Naive thymus-derived CD4-positive, alpha-beta T cell (primary cell): ENCODE data around the gene SHOC1. TPM values are rescaled to one million over a fixed set of nuclear protein-coding genes. Genes with fewer than 3 reads are reported as not detected.

Experiments
- ATAC-seq: fragments of 150-1000 bp; cut with Tn5 transposase; 2 replicates; pipeline ENCODE4 v1.10.0; 2021; ENCODE audit warnings: mild to moderate bottlenecking, moderate library complexity
- CTCF ChIA-PET: fragments of 350-600 bp; sonication (Branson Sonifier 250); formaldehyde crosslinking; loops from one replicate; lab custom pipeline; 2021; ENCODE audit warnings: antibody characterized with exemption; lab: Charles Lee
- POLR2A ChIA-PET: fragments of 350-600 bp; sonication (Branson Sonifier 250); formaldehyde crosslinking; loops from one replicate; lab custom pipeline; 2021; ENCODE audit warnings: antibody characterized with exemption, inconsistent platforms; lab: Charles Lee
- DNase-seq, 9 donors: peaks; one replicate each; pipeline versions ENCODE4 v3.0.0 to v3.0.0-alpha.2; 2020 to 2022; ENCODE audit warnings: mixed read lengths in 1 of 9
- H3K27ac ChIP-seq: one replicate; pipeline ENCODE4 v1.7.0; 2013; ENCODE audit warnings: mild to moderate bottlenecking, low read depth, low read length, moderate library complexity
- H3K27me3 ChIP-seq, 2 donors: one replicate each; pipeline ENCODE4 v1.7.0; 2013; ENCODE audit warnings: low read length in 2 of 2, mild to moderate bottlenecking in 2 of 2, moderate library complexity in 2 of 2; ENCODE audit not compliant: control insufficient read depth in 2 of 2, insufficient read depth in 2 of 2
- H3K36me3 ChIP-seq, 3 experiments: 1 replicate in 2 of 3; 2 replicates in 1 of 3; pipeline ENCODE4 v1.7.0; 2013; ENCODE audit warnings: low read length in 3 of 3, mild to moderate bottlenecking in 3 of 3, moderate library complexity in 1 of 3; ENCODE audit not compliant: insufficient read depth in 3 of 3, control insufficient read depth in 2 of 3
- H3K4me1 ChIP-seq, 2 donors: one replicate each; pipeline ENCODE4 v1.7.0; 2013; ENCODE audit warnings: low read length in 2 of 2, mild to moderate bottlenecking in 2 of 2, moderate library complexity in 1 of 2; ENCODE audit not compliant: control insufficient read depth in 2 of 2, insufficient read depth in 2 of 2
- H3K4me3 ChIP-seq: 2 replicates; pipeline ENCODE4 v1.7.0; 2013; ENCODE audit warnings: mild to moderate bottlenecking, low read length
- H3K9me3 ChIP-seq, 3 experiments: 1 replicate in 2 of 3; 2 replicates in 1 of 3; pipeline ENCODE4 v1.7.0; 2013; ENCODE audit warnings: low read length in 3 of 3; ENCODE audit not compliant: control insufficient read depth in 2 of 3
- H3K27ac Mint-ChIP-seq, 9 donors: one replicate each; pipeline ENCODE4 v1.8.0; 2020 to 2022; ENCODE audit warnings: mixed read lengths in 9 of 9, mild to moderate bottlenecking in 8 of 9, moderate library complexity in 5 of 9, inconsistent platforms in 2 of 9
- H3K27me3 Mint-ChIP-seq, 5 donors: one replicate each; pipeline ENCODE4 v1.8.0; 2021 to 2022; ENCODE audit warnings: mixed read lengths in 5 of 5, mild to moderate bottlenecking in 1 of 5
- H3K36me3 Mint-ChIP-seq, 5 donors: one replicate each; pipeline ENCODE4 v1.8.0; 2020 to 2022; ENCODE audit warnings: mixed read lengths in 5 of 5, mild to moderate bottlenecking in 3 of 5, inconsistent platforms in 1 of 5
- H3K4me1 Mint-ChIP-seq, 7 donors: one replicate each; pipeline ENCODE4 v1.8.0; 2020 to 2022; ENCODE audit warnings: mixed read lengths in 7 of 7, mild to moderate bottlenecking in 3 of 7, inconsistent platforms in 1 of 7
- H3K4me3 Mint-ChIP-seq, 10 donors: one replicate each; pipeline ENCODE4 v1.8.0; 2020 to 2022; ENCODE audit warnings: mild to moderate bottlenecking in 10 of 10, mixed read lengths in 10 of 10, moderate library complexity in 6 of 10, inconsistent platforms in 2 of 10
- H3K9me3 Mint-ChIP-seq, 11 donors: one replicate each; pipeline ENCODE4 v1.8.0; 2020 to 2022; ENCODE audit warnings: mixed read lengths in 11 of 11, mild to moderate bottlenecking in 4 of 11, inconsistent platforms in 1 of 11, moderate library complexity in 1 of 11
- intact Hi-C, 2 donors: fragments of 100-400 bp; cut with micrococcal nuclease; formaldehyde crosslinking; loops; one replicate each; pipeline ENCODE4 v1.15.1; 2023
- polyA plus RNA-seq, 2 donors: library from polyadenylated mRNA; unstranded; fragments of 300-500 nt; fragmentation: Illumina TruSeq; gene quantifications; one replicate each; pipeline ENCODE4 v1.2.3, GENCODE V29; 2021
- total RNA-seq, 6 experiments: library from RNA in 5 of 6; stranded (reverse) in 5 of 6; gene quantifications; 1 replicate in 5 of 6; 2 replicates in 1 of 6; pipeline ENCODE4 v1.2.3 and lab custom pipeline; 2021 to 2026

The SHOC1 gene
- total and polyA plus RNA-seq, 7 experiments from 2014 or later, result not detected

GRCh38 chr9:111783424-111783823 is 11.3 kb downstream of the SHOC1 start:
- H3K4me3 Mint-ChIP-seq, result no peak overlapping the region
- no peak overlapping the region for H3K27ac Mint-ChIP-seq
- Histone ChIP-seq H3K9me3 (no peaks in the 10 kb centered on the region), H3K4me1 (no peaks in the 10 kb centered on the region), H3K27me3 (no peaks in the 10 kb centered on the region), H3K27ac (no peak overlapping the region), H3K4me3 (no peak overlapping the region), H3K36me3 (no peaks in the 10 kb centered on the region)
- DNase-seq, result no peak
- CTCF ChIA-PET, result no interaction called here
- POLR2A ChIA-PET, result no interaction called here
- H3K27me3 Mint-ChIP-seq, result no peaks in the 10 kb centered on the region
- ATAC-seq, result no peak
- H3K9me3 Mint-ChIP-seq, result peaks cover 0 to 11% (median 3%) of the 10 kb centered on the region in 11 donors
- H3K4me1 Mint-ChIP-seq, result peaks cover 0 to 7% (median 0%) of the 10 kb centered on the region in 7 donors
- H3K36me3 Mint-ChIP-seq, result peaks cover 5 to 26% (median 14%) of the 10 kb centered on the region in 5 donors
- intact Hi-C loops, result no loop called here

- H3K4me1 Mint-ChIP-seq, result no peaks in the 10 kb centered on the region
- no peaks in the 10 kb centered on the region for H3K27me3 Mint-ChIP-seq
- Histone ChIP-seq H3K4me3 (no peak overlapping the region), H3K27ac (no peak overlapping the region), H3K36me3 (no peaks in the 10 kb centered on the region), H3K27me3 (no peaks in the 10 kb centered on the region), H3K4me1 (no peaks in the 10 kb centered on the region), H3K9me3 (no peaks in the 10 kb centered on the region)
- no peak overlapping the region for H3K4me3 Mint-ChIP-seq
- POLR2A ChIA-PET, result no interaction called here
- DNase-seq, result no peak
- CTCF ChIA-PET, result interaction anchor here (3.4 kb wide), 1 partner anchor 309 kb away, joined by 9 read pairs; no protein-coding TSS in a partner anchor
- peaks cover 5 to 30% (median 17%) of the 10 kb centered on the region in 5 donors for H3K36me3 Mint-ChIP-seq
- peaks cover 2 to 20% (median 14%) of the 10 kb centered on the region in 11 donors for H3K9me3 Mint-ChIP-seq
- intact Hi-C loops, result loop anchor here (10.0 kb wide), 2 partner anchors 129 to 169 kb away; partner anchors contain the start of gene UGCG (in 2 of the 2)
- H3K27ac Mint-ChIP-seq, result no peak overlapping the region
- no peak for ATAC-seq
Observed at GRCh38 chr9:111766066-111766465, 28.7 kb downstream of the SHOC1 start.

GRCh38 chr9:111762556-111762955 is 32.2 kb downstream of the SHOC1 start:
- Histone ChIP-seq H3K4me3 (no peak overlapping the region), H3K36me3 (no peaks in the 10 kb centered on the region), H3K9me3 (no peaks in the 10 kb centered on the region), H3K27ac (no peak overlapping the region), H3K4me1 (no peaks in the 10 kb centered on the region), H3K27me3 (no peaks in the 10 kb centered on the region)
- Mint-ChIP-seq H3K27ac (no peak overlapping the region), H3K27me3 (no peaks in the 10 kb centered on the region), H3K4me3 (no peak overlapping the region), H3K36me3 (peaks cover 5 to 16% (median 13%) of the 10 kb centered on the region in 5 donors), H3K9me3 (peaks cover 0 to 19% (median 8%) of the 10 kb centered on the region in 11 donors), H3K4me1 (peaks cover 3 to 8% (median 5%) of the 10 kb centered on the region in 7 donors)
- ATAC-seq, result no peak
- intact Hi-C loops, result loop anchor here (5.0 to 10.0 kb wide), 3 partner anchors 132 to 615 kb away; partner anchors contain the start of gene UGCG (in 2 of the 2)
- ChIA-PET CTCF (interaction anchor here (7.4 kb wide), 1 partner anchor 311 kb away, joined by 96 read pairs; no protein-coding TSS in a partner anchor), POLR2A (no interaction called here)
- DNase-seq, result no peak

- intact Hi-C loops, result loop anchor here (1.0 to 10.0 kb wide), 13 partner anchors 68 to 1033 kb away; partner anchors contain the start of gene UGCG (in 2 of the 2)
- H3K27me3 ChIP-seq, result no peaks in the 10 kb centered on the region
- peak; percentile 82 for ATAC-seq
- no peaks in the 10 kb centered on the region for H3K9me3 ChIP-seq
- peak in 8 of 9 donors; percentile 25 to 77 (median 68) for DNase-seq
- ChIA-PET CTCF (interaction anchor here (0.5 to 7.4 kb wide), 16 partner anchors 11 to 603 kb away, joined by 3 to 96 read pairs (median 5); partner anchors contain the start of gene UGCG), POLR2A (interaction anchor here (1.1 kb wide), 1 partner anchor 315 kb away, joined by 3 read pairs; no protein-coding TSS in a partner anchor)
- no peaks in the 10 kb centered on the region for H3K36me3 ChIP-seq
- Mint-ChIP-seq H3K36me3 (peaks cover 0 to 5% (median 0%) of the 10 kb centered on the region in 5 donors), H3K4me1 (peaks cover 3 to 8% (median 5%) of the 10 kb centered on the region in 7 donors), H3K4me3 (no peak overlapping the region), H3K27ac (no peak overlapping the region), H3K9me3 (no peaks in the 10 kb centered on the region), H3K27me3 (no peaks in the 10 kb centered on the region)
- no peak overlapping the region for H3K27ac ChIP-seq
- no peaks in the 10 kb centered on the region for H3K4me1 ChIP-seq
- H3K4me3 ChIP-seq, result no peak overlapping the region
Observed at GRCh38 chr9:111759762-111760639, 34.7 kb downstream of the SHOC1 start.

- Mint-ChIP-seq H3K36me3 (peaks cover 9 to 25% (median 23%) of the 10 kb centered on the region in 5 donors), H3K27me3 (no peaks in the 10 kb centered on the region), H3K4me1 (peaks cover 0 to 3% (median 0%) of the 10 kb centered on the region in 7 donors), H3K27ac (no peak overlapping the region), H3K4me3 (no peak overlapping the region), H3K9me3 (peaks cover 4 to 34% (median 12%) of the 10 kb centered on the region in 11 donors)
- DNase-seq, result no peak
- Histone ChIP-seq H3K36me3 (no peaks in the 10 kb centered on the region), H3K4me3 (no peak overlapping the region), H3K4me1 (no peaks in the 10 kb centered on the region), H3K9me3 (peaks cover 0 to 7% (median 0%) of the 10 kb centered on the region in 3 experiments), H3K27me3 (no peaks in the 10 kb centered on the region), H3K27ac (no peak overlapping the region)
- intact Hi-C loops, result no loop called here
- ChIA-PET CTCF (interaction anchor here (0.6 kb wide), 1 partner anchor 16 kb away, joined by 3 read pairs; no protein-coding TSS in a partner anchor), POLR2A (no interaction called here)
- ATAC-seq, result no peak
Observed at GRCh38 chr9:111754800-111755199, 39.9 kb downstream of the SHOC1 start.

- POLR2A ChIA-PET, result interaction anchor here (0.6 kb wide), 1 partner anchor 129 kb away, joined by 3 read pairs; no protein-coding TSS in a partner anchor
- no peak for DNase-seq
- Histone ChIP-seq H3K36me3 (no peaks in the 10 kb centered on the region), H3K9me3 (peaks cover 0 to 7% (median 0%) of the 10 kb centered on the region in 3 experiments), H3K4me1 (no peaks in the 10 kb centered on the region), H3K27ac (no peak overlapping the region), H3K4me3 (no peak overlapping the region), H3K27me3 (no peaks in the 10 kb centered on the region)
- Mint-ChIP-seq H3K4me3 (no peak overlapping the region), H3K36me3 (peaks cover 9 to 33% (median 28%) of the 10 kb centered on the region in 5 donors), H3K4me1 (peaks cover 0 to 6% (median 0%) of the 10 kb centered on the region in 7 donors), H3K27ac (no peak overlapping the region), H3K27me3 (no peaks in the 10 kb centered on the region), H3K9me3 (peaks cover 4 to 34% (median 12%) of the 10 kb centered on the region in 11 donors)
- intact Hi-C loops, result no loop called here
- CTCF ChIA-PET, result no interaction called here
- ATAC-seq, result no peak
Observed at GRCh38 chr9:111752455-111752854, 42.3 kb downstream of the SHOC1 start.
